Activated CD4-positive, alpha-beta T cell treated with anti-CD3 and anti-CD28 coated beads, Interleukin-2, amount 50 U/mL, for 48 hours (primary cell): ENCODE data around the gene TRPC5OS.

ENCODE experiments used
- DNase-seq, 2 experiments: peaks; one replicate each; pipeline ENCODE4 v3.0.0-alpha.2; 2020

TRPC5OS gene

DNA sequence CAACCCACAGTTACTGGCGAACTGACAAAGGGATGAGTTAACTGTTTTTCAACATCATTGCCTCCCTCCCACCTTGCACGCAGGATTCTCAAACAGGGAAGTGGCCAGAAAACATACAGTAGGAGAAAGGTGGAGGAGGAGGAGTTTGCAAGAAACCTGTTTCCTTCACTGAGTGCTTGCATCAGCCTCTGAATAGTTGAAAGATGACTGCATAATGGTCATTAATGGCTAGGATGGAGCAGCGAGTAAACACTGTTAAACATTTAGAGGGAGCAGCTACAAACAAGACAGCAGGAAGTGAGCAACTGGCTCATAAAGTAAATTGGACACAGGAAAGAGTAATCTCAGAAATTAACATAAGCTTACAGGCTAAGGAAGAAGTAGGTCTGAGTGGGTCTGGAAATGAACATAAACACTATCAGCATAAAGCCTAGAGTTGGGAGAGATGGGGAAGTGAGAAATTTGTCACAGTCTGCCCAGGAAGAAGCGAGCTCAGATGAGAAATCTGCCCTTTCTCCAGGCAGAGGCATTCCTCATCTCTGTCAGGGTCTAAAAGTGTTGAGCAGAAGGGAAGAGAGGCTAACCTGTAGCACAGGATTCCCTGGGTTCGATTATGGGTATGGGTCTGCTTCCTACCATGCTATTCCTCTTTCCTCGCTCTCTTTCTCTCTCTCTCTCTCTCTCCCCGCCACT lies 38.6 kb downstream of the TRPC5OS start:
- no peak for DNase-seq

GRCh38 chrX:111917591-111917990 lies 41.6 kb downstream of the TRPC5OS start:
- DNase-seq = no peak

- no peak for DNase-seq
Observed at GRCh38 chrX:111928456-111928855, 52.5 kb downstream of the TRPC5OS start.
